K562 (cell line): ENCODE results near the gene LYSMD4.

ENCODE experiments used
- CEBPG ChIP-seq, 3 experiments: fragments of 200-800 bp in 1 of 3; sonication (Bioruptor generic) in 1 of 3; sonication (generic) in 1 of 3; formaldehyde crosslinking in 1 of 3; IDR thresholded peaks in 2 of 3; conservative IDR thresholded peaks in 1 of 3; 2 replicates each; pipeline versions ENCODE4 v1.6.1 to v1.8.0; 2016 to 2022; ENCODE audit warnings: missing compliant biosample characterization in 2 of 3, missing genetic modification characterization in 2 of 3, mild to moderate bottlenecking in 1 of 3, missing genetic modification reagents in 1 of 3
- CTCF ChIP-seq, 3 experiments: IDR thresholded peaks in 2 of 3; conservative IDR thresholded peaks in 1 of 3; 2 replicates each; pipeline ENCODE4 v1.5.1; 2011 to 2012; ENCODE audit warnings: low read length in 3 of 3, mild to moderate bottlenecking in 3 of 3, control low read depth in 2 of 3, improper control_type of control experiment in 1 of 3, inconsistent platforms in 1 of 3, low read depth in 1 of 3, mixed read lengths in 1 of 3, moderate library complexity in 1 of 3; ENCODE audit not compliant: insufficient read depth in 2 of 3
- E2F5 ChIP-seq: sonication (generic); formaldehyde crosslinking; IDR thresholded peaks from 2 replicates; pipeline ENCODE4 v1.8.0; 2022; ENCODE audit warnings: mild to moderate bottlenecking, missing genetic modification reagents
- ETV6 ChIP-seq, 3 experiments: fragments of 150-350 bp in 1 of 3; sonication (generic) in 1 of 3; formaldehyde crosslinking in 1 of 3; IDR thresholded peaks; 2 replicates each; pipeline versions ENCODE4 v1.6.1 to v1.8.0; 2014 to 2022; ENCODE audit warnings: borderline replicate concordance in 2 of 3, low read depth in 2 of 3, antibody characterized with exemption in 1 of 3, low read length in 1 of 3, mild to moderate bottlenecking in 1 of 3, missing genetic modification reagents in 1 of 3
- EZH2 ChIP-seq: IDR thresholded peaks from 2 replicates; pipeline ENCODE4 v1.6.1; 2012; ENCODE audit warnings: low read depth, mild to moderate bottlenecking, inconsistent platforms, low read length, borderline replicate concordance
- FOXA1 ChIP-seq: fragments of 450-650 bp; IDR thresholded peaks from 2 replicates; pipeline ENCODE4 v1.6.1; 2016; ENCODE audit warnings: mild to moderate bottlenecking, borderline replicate concordance
- FOXK2 ChIP-seq, 2 experiments: fragments of 450-650 bp; IDR thresholded peaks in 1 of 2; conservative IDR thresholded peaks in 1 of 2; 2 replicates each; pipeline ENCODE4 v1.6.1; 2016; ENCODE audit warnings: low read depth in 2 of 2, mild to moderate bottlenecking in 1 of 2
- KLF1 ChIP-seq: fragments of 450-650 bp; IDR thresholded peaks from 2 replicates; pipeline ENCODE4 v1.6.1; 2016; ENCODE audit warnings: missing genetic modification characterization, missing compliant biosample characterization
- MXD1 ChIP-seq: fragments of 250-450 bp; sonication (Bioruptor Pico); IDR thresholded peaks from 2 replicates; pipeline ENCODE4 v1.8.0; 2021; ENCODE audit warnings: borderline replicate concordance, mild to moderate bottlenecking, moderate library complexity; ENCODE audit not compliant: poor library complexity, severe bottlenecking
- PKNOX1 ChIP-seq: fragments of 450-650 bp; IDR thresholded peaks from 2 replicates; pipeline ENCODE4 v1.6.1; 2016
- RFX5 ChIP-seq: IDR thresholded peaks from 2 replicates; pipeline ENCODE4 v1.6.1; 2011; ENCODE audit warnings: low read depth, mild to moderate bottlenecking, improper control_type of control experiment, low read length
- ZNF184 ChIP-seq: sonication (generic); formaldehyde crosslinking; IDR thresholded peaks from 2 replicates; pipeline ENCODE4 v1.5.0; 2020; ENCODE audit warnings: missing genetic modification reagents

GRCh38 chr15:99728916-99729315 lies 4.3 kb downstream of the LYSMD4 start:
- TF ChIP-seq MXD1 (CRISPR knock-in tag) (no peak), CTCF (IDR thresholded peaks at IDR 0.05 in 2 of 3, conservative IDR thresholded peaks at IDR 0.05 in 1 of 3; ENCODE audit: insufficient read depth in 2 of 3, low read depth in 1 of 3, low read length in 3 of 3) (no peak), ETV6 (IDR thresholded peaks at IDR 0.05; ENCODE audit: borderline replicate concordance in 1 of 2, low read depth in 2 of 2, low read length in 1 of 2) (no peak), ETV6 (CRISPR knock-in tag; IDR thresholded peaks at IDR 0.05; ENCODE audit: borderline replicate concordance) (no peak), PKNOX1 (no peak), ZNF184 (CRISPR knock-in tag) (no peak), EZH2 (no peak), KLF1 (tag) (no peak), CEBPG (CRISPR knock-in tag; IDR thresholded peaks at IDR 0.05) (no peak), CEBPG (tag; conservative IDR thresholded peaks at IDR 0.05 in 1 of 2, IDR thresholded peaks at IDR 0.05 in 1 of 2) (no peak), FOXA1 (no peak), RFX5 (no peak), FOXK2 (conservative IDR thresholded peaks at IDR 0.05 in 1 of 2, IDR thresholded peaks at IDR 0.05 in 1 of 2; ENCODE audit: low read depth in 2 of 2) (no peak), E2F5 (CRISPR knock-in tag) (no peak)
